CD14-positive monocyte (primary cell): Measurements from ENCODE around the gene GALNTL6. TPM values are rescaled to one million over a fixed set of nuclear protein-coding genes. Genes with fewer than 3 reads are reported as not detected.

Experiments used
- DNase-seq, 3 donors: peaks; one replicate each; pipeline ENCODE4 v3.0.0-alpha.2; 2011 to 2022
- H2AFZ ChIP-seq: 2 replicates; pipeline ENCODE4 v1.6.0; 2012; ENCODE audit warnings: mild to moderate bottlenecking, low read depth, low read length, inconsistent platforms; ENCODE audit not compliant: insufficient read depth, poor library complexity, severe bottlenecking
- H3K27ac ChIP-seq, 2 donors: 1 replicate in 1 of 2; 2 replicates in 1 of 2; pipeline ENCODE4 v1.5.1; 2012 to 2013; ENCODE audit warnings: low read length in 2 of 2, control low read depth in 1 of 2, inconsistent platforms in 1 of 2, low read depth in 1 of 2, mild to moderate bottlenecking in 1 of 2
- H3K27me3 ChIP-seq, 2 donors: one replicate each; pipeline versions ENCODE4 v1.6.0 to v1.6.1; 2011 to 2013; ENCODE audit warnings: low read length in 2 of 2; ENCODE audit not compliant: control insufficient read depth in 2 of 2, insufficient read depth in 2 of 2
- H3K36me3 ChIP-seq, 2 donors: replicated peaks in 1 of 2; 1 replicate in 1 of 2; 2 replicates in 1 of 2; pipeline versions ENCODE4 v1.5.1 to v1.6.1; 2012 to 2013; ENCODE audit warnings: low read length in 2 of 2, control low read depth in 1 of 2, inconsistent platforms in 1 of 2, mild to moderate bottlenecking in 1 of 2; ENCODE audit not compliant: insufficient read depth in 2 of 2, control insufficient read depth in 1 of 2
- H3K4me1 ChIP-seq, 2 donors: 1 replicate in 1 of 2; 2 replicates in 1 of 2; pipeline versions ENCODE4 v1.5.1 to v1.6.1; 2012 to 2013; ENCODE audit warnings: low read length in 2 of 2, control low read depth in 1 of 2, inconsistent platforms in 1 of 2, mild to moderate bottlenecking in 1 of 2, moderate library complexity in 1 of 2; ENCODE audit not compliant: insufficient read depth in 2 of 2, control insufficient read depth in 1 of 2
- H3K4me2 ChIP-seq: replicated peaks from 2 replicates; pipeline ENCODE3; 2012; ENCODE audit warnings: low read length, moderate library complexity, mild to moderate bottlenecking; ENCODE audit not compliant: poor library complexity, severe bottlenecking; ENCODE audit errors: extremely low read depth
- H3K4me3 ChIP-seq, 3 experiments: fragments of 200-600 bp in 1 of 3; sonication (generic) in 1 of 3; replicated peaks in 1 of 3; 1 replicate in 2 of 3; 2 replicates in 1 of 3; pipeline ENCODE4 v1.5.1; 2011 to 2013; ENCODE audit warnings: low read length in 3 of 3, mild to moderate bottlenecking in 3 of 3, control low read depth in 2 of 3, low read depth in 2 of 3, inconsistent platforms in 1 of 3, moderate library complexity in 1 of 3
- H3K79me2 ChIP-seq: 2 replicates; pipeline ENCODE4 v1.6.0; 2012; ENCODE audit warnings: mild to moderate bottlenecking, control low read depth, inconsistent platforms, low read length, moderate library complexity; ENCODE audit not compliant: insufficient read depth
- H3K9ac ChIP-seq: 2 replicates; pipeline ENCODE4 v1.6.0; 2017; ENCODE audit warnings: low read length, mild to moderate bottlenecking; ENCODE audit not compliant: insufficient read depth, poor library complexity, severe bottlenecking
- H3K9me3 ChIP-seq, 2 donors: replicated peaks in 1 of 2; 1 replicate in 1 of 2; 2 replicates in 1 of 2; pipeline versions ENCODE4 v1.5.1 to v1.6.1; 2012 to 2013; ENCODE audit warnings: low read length in 2 of 2, control low read depth in 1 of 2; ENCODE audit not compliant: control insufficient read depth in 1 of 2, insufficient read depth in 1 of 2
- H4K20me1 ChIP-seq: 2 replicates; pipeline ENCODE4 v1.6.0; 2012; ENCODE audit warnings: mild to moderate bottlenecking, low read length, control low read depth, moderate library complexity; ENCODE audit not compliant: insufficient read depth
- H3K27ac Mint-ChIP-seq, 7 donors: one replicate each; pipeline ENCODE4 v1.8.0; 2020; ENCODE audit warnings: mild to moderate bottlenecking in 7 of 7, mixed read lengths in 7 of 7, moderate library complexity in 6 of 7, inconsistent platforms in 2 of 7
- H3K27me3 Mint-ChIP-seq, 3 donors: one replicate each; pipeline ENCODE4 v1.8.0; 2021 to 2022; ENCODE audit warnings: low read depth in 3 of 3, mild to moderate bottlenecking in 3 of 3, mixed read lengths in 3 of 3, moderate library complexity in 3 of 3, inconsistent platforms in 1 of 3
- H3K36me3 Mint-ChIP-seq, 2 donors: one replicate each; pipeline ENCODE4 v1.8.0; 2020; ENCODE audit warnings: mixed read lengths in 2 of 2, inconsistent platforms in 1 of 2, mild to moderate bottlenecking in 1 of 2
- H3K4me1 Mint-ChIP-seq: one replicate; pipeline ENCODE4 v1.8.0; 2020; ENCODE audit warnings: mild to moderate bottlenecking, mixed read lengths
- H3K4me3 Mint-ChIP-seq, 2 donors: one replicate each; pipeline ENCODE4 v1.8.0; 2020; ENCODE audit warnings: mild to moderate bottlenecking in 2 of 2, mixed read lengths in 2 of 2, moderate library complexity in 1 of 2
- H3K9me3 Mint-ChIP-seq, 7 donors: one replicate each; pipeline ENCODE4 v1.8.0; 2020 to 2022; ENCODE audit warnings: mixed read lengths in 7 of 7, mild to moderate bottlenecking in 6 of 7, moderate library complexity in 6 of 7, inconsistent platforms in 2 of 7
- CTCF ChIP-seq: fragments of 200-600 bp; IDR thresholded peaks from one replicate; pipeline ENCODE4 v1.8.0; 2022; ENCODE audit warnings: antibody characterized with exemption, mild to moderate bottlenecking
- WGBS: methylation state at CpG from one replicate; pipeline ENCODE4 v1.1.5; 2013; ENCODE audit warnings: missing lambda C conversion rate; ENCODE audit not compliant: insufficient coverage; 5-methylcytosine and 5-hydroxymethylcytosine counted together
- intact Hi-C, 2 donors: fragments of 100-400 bp; cut with micrococcal nuclease; formaldehyde crosslinking; loops; one replicate each; pipeline versions ENCODE4 v1.15.0 to v1.15.1; 2023
- polyA plus RNA-seq, 3 donors: library from polyadenylated mRNA; depleted of rRNA in 1 of 3; unstranded in 2 of 3; stranded (reverse) in 1 of 3; fragments of 300-500 nt in 2 of 3; fragments of >200 nt in 1 of 3; fragmentation: Illumina TruSeq in 2 of 3; gene quantifications; 1 replicate in 2 of 3; 2 replicates in 1 of 3; pipeline ENCODE4 v1.2.3, GENCODE V29; 2012 to 2021

GALNTL6 gene
- polyA plus RNA-seq, 3 donors, result 0.05 TPM; not detected in 2

- DNase-seq, result no peak
- intact Hi-C loops, result no loop called here
- Histone ChIP-seq H3K27ac (no peak overlapping the region), H3K4me2 (no peak overlapping the region), H3K4me3 (no peak overlapping the region), H2AFZ (no peak overlapping the region), H3K27me3 (no peaks in the 10 kb centered on the region), H4K20me1 (no peaks in the 10 kb centered on the region), H3K9me3 (peaks cover 5 to 10% of the 10 kb centered on the region in 2 donors), H3K36me3 (no peaks in the 10 kb centered on the region), H3K9ac (no peak overlapping the region), H3K4me1 (no peaks in the 10 kb centered on the region), H3K79me2 (no peaks in the 10 kb centered on the region)
- 87% methylated on average over 3 of the region's 5 CpGs for WGBS
- Mint-ChIP-seq H3K27ac (no peak overlapping the region), H3K27me3 (peaks cover 0 to 2% (median under 1%) of the 10 kb centered on the region in 3 donors), H3K36me3 (no peaks in the 10 kb centered on the region), H3K9me3 (peaks cover 3 to 9% (median 6%) of the 10 kb centered on the region in 7 donors), H3K4me3 (no peak overlapping the region), H3K4me1 (no peaks in the 10 kb centered on the region)
- no peak for TF ChIP-seq CTCF
Observed at GRCh38 chr4:171924746-171925376, 111.7 kb downstream of the GALNTL6 start.

- no peaks in the 10 kb centered on the region for H3K36me3 ChIP-seq
- H4K20me1 ChIP-seq, result no peaks in the 10 kb centered on the region
- H3K4me2 ChIP-seq, result no peak overlapping the region
- TF ChIP-seq CTCF, result no peak
- peaks cover 7 to 12% of the 10 kb centered on the region in 2 donors for H3K9me3 ChIP-seq
- no peak overlapping the region for H3K4me3 ChIP-seq
- intact Hi-C loops, result no loop called here
- no peak overlapping the region for H3K4me3 Mint-ChIP-seq
- no peaks in the 10 kb centered on the region for H3K4me1 Mint-ChIP-seq
- no peak overlapping the region for H3K27ac Mint-ChIP-seq
- H3K27ac ChIP-seq, result no peak overlapping the region
- no peak for DNase-seq
- no peak overlapping the region for H3K9ac ChIP-seq
- H3K36me3 Mint-ChIP-seq, result no peaks in the 10 kb centered on the region
- no peaks in the 10 kb centered on the region for H3K79me2 ChIP-seq
- H3K9me3 Mint-ChIP-seq, result peaks cover 5 to 16% (median 8%) of the 10 kb centered on the region in 7 donors
- no peak overlapping the region for H2AFZ ChIP-seq
- WGBS, result 65% methylated on average over 2 of the region's 4 CpGs
- no peaks in the 10 kb centered on the region for H3K4me1 ChIP-seq
- H3K27me3 ChIP-seq, result no peaks in the 10 kb centered on the region
- H3K27me3 Mint-ChIP-seq, result peaks cover 0 to 2% (median 2%) of the 10 kb centered on the region in 3 donors
Observed at GRCh38 chr4:171928336-171928735, 115.1 kb downstream of the GALNTL6 start.
